Activated T-cell treated with anti-CD3 and anti-CD28 coated beads for 24 hours (primary cell): Measurements from ENCODE around the gene FAM83C.

Experiments
- DNase-seq: peaks from one replicate; pipeline ENCODE4 v3.0.0-alpha.2; 2020; ENCODE audit warnings: low read depth

Gene FAM83C

GRCh38 chr20:35291654-35292503 lies at the start of gene FAM83C:
FAM83C (minus strand) TSS chr20:35292425; CDS start chr20:35292304, 121 bp downstream.
- no peak for DNase-seq

- DNase-seq, result no peak
These were observed 49.3 kb upstream of the FAM83C start for GRCh38 chr20:35341366-35342028.

DNA sequence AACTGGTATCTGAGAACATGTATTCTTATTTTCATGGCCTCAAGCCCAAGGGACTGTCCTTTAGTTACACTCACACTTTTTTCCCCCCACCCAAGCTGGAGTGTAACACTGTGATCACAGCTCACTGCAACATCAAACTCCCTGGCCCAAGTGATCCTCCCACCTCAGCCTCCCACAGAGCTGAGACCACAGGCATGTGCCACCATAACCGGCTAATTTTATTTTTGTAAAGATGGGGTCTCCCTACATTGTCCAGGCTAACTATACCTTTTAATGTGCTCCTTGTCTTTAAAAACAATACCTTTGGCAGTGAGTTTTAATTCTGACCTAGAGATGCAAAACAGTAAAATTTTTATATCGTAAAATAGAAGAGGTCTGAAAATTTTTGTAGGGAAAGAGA lies 48.2 kb upstream of the FAM83C start:
- DNase-seq, result no peak

GRCh38 chr20:35339636-35340035 lies 47.4 kb upstream of the FAM83C start:
- no peak for DNase-seq

- no peak for DNase-seq
These were observed 46.8 kb upstream of the FAM83C start for GRCh38 chr20:35339007-35339406.

DNA sequence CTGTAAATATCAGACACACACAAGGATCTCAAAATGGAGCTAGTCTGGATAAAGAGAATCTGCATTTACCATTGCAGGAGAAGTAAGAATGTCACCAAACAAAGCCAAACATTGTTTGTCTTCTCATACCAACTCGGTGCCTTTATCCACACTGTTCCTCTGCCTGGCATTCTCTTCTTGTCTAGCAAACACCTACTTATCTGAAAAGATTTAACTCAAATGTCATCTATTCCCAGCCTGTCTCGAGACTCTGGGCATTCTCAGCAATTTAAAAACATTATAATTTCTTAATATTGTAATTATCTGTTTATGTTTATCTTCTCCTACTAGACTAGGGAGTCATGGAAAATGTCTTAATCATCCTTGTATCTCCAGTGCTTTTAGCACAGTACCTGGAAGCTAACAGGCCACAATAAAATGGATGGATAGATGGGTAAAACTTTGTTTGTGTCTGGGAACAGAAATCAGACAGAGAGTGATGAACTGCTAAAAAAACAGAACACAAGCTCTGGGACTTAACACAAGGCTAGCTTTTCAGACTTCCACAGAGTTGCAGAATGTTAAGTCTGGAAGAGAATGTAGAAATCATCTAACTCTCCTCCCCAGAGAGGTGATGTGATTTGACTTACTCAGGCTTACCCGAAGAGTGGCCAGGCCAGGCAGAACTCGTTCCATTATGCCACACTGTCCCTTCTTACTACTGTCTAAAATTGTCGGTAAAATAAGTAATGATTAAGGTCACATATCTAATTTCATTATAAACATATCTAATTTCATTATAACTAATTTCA lies 42.3 kb upstream of the FAM83C start:
- DNase-seq, result no peak

- DNase-seq, result no peak
These were observed 41.4 kb upstream of the FAM83C start for GRCh38 chr20:35333606-35334005.

DNA sequence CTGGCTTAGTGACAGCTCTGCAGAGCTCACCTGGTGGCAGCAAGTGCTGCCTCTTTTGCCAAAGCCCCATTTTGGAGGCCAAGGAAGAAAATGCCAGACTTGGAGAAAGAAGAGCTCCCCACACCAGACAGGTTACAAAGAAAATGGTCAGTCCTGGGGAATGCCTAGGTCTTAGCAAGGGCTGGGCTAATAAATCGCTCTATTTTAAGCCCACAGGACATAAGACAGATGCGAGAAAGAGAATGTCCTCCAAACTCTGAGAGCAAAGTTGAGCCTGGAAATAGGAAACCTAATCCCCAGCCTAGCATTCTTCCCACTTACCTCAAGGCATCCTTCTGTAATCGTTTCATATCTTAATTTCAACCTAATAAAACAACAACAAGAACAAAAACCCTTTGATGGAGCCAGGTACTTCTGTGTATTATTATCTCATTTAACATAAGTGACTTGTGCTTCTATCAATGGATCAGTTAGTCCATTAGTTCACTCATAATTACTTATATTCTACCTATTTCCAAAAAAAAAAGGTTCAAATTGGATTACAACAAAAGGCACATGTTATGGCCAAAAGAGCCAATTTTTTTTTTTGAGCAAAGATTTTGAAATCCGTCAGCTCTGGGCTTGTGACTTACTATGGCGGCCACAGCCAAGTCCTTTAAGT lies 40.4 kb upstream of the FAM83C start:
- no peak for DNase-seq

- DNase-seq, result peak; percentile 37
These were observed 37.4 kb upstream of the FAM83C start for GRCh38 chr20:35329435-35330139.

DNA sequence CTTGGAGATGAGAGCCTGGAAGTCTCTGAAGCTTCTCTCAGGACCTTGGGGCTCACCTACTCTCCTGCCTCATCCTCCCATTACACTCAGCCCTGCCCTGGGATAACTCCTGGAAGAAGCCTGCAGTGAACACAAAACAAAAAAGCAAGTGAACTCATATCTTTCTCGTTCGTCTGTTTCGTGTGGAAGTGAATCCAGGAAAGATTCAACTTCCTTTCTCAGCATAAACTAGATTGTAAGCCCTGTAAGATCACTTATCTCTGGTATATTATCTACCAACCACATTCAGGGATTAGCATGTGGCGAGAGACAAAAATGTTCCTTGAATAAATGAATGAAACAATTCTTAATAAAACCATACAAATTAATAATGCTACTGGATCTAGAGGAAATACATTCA lies 36.5 kb upstream of the FAM83C start:
- DNase-seq, result no peak

- DNase-seq, result no peak
These were observed 36.0 kb upstream of the FAM83C start for GRCh38 chr20:35328095-35328685.

DNA sequence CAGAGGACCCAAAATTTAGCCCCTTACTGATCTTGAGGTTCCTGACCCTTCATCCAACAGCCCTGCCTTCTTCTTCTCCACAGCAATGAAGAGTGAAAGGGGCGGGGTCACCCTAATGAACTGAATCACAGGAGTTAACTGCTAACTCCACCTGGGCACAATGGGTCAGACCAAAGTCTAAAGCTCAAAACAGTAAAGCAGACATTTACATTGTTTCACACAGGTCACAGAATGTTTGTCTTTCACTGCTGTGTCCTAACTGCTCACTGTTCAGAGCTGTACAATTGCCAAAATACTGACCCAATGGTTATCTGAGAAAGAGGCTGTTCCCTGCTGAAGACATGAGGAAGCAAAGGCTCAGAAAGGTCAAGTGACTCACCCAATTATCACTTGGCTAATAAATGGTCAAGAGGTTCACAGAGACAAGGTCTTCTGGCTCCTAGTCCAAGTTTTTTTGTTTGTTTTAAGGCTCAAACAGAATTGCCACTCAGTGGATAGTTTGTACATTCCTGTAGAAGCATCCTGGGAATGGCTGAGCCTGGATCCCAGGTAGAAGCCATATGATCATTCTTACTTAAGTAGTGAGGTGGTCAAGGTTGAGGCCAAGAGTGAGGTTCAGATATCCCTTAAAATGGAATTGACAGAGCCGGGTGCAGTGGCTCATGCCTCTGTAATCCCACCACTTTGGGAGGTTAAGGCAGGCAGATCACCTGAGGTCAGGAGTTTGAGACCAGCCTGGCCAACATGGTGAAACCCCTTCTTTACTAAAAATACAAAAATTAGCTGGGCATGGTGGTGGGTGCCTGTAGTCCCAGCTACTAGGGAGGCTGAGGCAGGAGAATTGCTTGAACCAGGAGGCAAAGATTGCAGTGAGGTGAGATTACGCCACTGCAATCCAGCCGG lies 35.1 kb upstream of the FAM83C start:
- no peak for DNase-seq

GRCh38 chr20:35326740-35327073 lies 34.5 kb upstream of the FAM83C start:
- no peak for DNase-seq

DNA sequence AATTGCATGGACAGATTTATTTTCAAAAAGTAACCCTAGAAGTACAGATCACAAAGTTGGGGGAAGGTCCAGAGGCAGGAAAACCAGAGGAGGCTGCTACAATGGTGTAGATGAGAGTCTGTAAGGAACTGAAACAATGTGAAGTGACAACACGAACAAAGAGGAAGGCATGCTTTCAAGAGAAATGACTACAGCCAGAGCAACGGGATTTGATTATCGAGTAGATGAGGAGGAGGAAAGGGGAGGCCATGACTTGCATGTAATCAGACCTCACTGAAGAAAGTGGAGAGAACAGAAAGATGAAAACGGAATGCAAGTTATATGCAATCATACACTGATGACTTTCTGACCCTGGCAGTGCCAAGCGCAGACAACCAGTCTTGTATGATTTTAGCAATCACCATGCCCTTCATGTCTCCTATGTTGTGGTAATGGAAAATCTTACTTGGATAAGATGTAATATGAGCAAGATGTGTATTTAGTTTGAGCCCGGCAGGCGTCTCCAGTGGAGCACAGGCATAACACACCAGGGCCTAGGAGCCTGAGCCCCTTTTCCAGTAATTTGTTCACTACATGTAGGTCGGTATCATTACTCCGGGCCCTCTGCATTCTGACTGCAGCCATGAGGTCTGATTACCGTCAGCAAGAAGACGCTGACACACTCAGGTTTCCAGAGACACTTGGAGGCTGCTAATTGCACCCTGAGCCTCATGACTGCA lies 34.0 kb upstream of the FAM83C start:
- no peak for DNase-seq

DNA sequence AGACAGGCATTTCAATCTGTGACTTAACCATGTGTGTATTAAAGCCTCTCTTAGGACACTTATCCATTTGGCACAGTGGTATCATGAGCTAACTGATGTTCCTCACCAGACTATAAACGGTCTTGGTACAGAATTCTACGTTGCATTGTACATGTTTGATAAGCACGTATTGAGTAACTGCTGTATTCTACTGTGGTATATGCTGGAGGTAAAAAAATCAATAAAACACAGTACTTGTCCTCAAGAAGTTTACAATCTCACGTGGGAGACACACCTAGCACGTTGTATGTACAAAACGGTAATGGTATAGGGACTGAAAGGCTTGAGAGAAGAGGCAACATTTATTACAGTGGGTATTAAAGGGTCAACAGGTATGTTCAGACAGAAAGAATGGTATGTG lies 33.2 kb upstream of the FAM83C start:
- no peak for DNase-seq

DNA sequence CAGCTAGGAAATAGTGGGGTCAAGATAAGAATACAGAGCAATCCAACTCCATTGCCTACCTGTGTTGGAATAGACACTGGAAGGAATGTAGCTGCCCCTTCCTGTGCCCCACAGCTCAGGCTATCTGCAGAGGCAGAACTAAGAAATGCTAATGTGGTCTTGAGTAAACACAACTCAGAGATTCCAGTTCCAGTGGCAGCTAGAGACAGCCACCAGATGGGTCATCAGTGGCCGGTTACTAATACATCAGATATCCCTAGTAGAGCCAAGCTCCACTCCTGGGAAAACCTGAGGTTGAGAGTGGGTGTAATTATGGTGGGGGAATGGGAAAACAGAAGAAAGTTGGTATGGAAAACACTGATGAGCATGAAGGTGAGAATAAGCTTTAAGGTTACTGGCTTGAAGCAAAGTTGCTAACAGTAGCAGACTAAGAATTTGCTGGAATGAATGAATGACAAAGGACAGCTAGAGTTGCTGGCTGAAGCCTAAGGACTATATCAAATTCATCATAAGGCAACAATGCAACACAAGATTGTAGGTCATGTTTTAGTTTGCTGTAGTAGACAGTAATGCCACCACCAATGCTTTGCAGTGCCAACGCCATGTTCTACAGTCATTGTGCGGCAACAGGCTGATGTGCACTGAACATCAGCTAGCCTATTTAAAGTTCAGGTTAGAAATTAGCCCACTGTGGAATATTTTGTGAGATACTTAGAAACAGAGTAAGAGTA lies 28.3 kb upstream of the FAM83C start:
- DNase-seq, result no peak

DNA sequence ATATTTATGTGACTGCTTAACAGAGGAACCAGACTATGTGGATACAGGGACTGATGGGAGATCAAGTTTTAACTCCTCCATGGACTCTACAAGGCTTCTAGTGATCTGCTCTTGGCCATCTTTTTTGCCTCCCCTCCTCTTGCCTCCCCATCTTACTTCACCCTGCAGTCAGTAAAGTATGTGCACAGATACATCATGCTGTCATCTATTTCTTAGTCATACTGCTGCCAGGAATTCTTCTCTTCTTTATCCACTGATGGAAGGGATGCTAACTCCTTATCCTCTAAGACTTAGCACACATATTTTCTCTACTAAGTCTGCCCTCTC lies 27.6 kb upstream of the FAM83C start:
- no peak for DNase-seq

- DNase-seq, result no peak
These were observed 27.1 kb upstream of the FAM83C start for GRCh38 chr20:35319192-35319870.
